Measurements from ENCODE around the gene SCT. TPM values are rescaled to one million over a fixed set of nuclear protein-coding genes. Genes with fewer than 3 reads are reported as not detected.
A peak's percentile ranks its signal among the peaks of the same experiment; 100 is the strongest.

The SCT gene
- total RNA-seq, 2 experiments from 2014 or later, result not detected

DNA sequence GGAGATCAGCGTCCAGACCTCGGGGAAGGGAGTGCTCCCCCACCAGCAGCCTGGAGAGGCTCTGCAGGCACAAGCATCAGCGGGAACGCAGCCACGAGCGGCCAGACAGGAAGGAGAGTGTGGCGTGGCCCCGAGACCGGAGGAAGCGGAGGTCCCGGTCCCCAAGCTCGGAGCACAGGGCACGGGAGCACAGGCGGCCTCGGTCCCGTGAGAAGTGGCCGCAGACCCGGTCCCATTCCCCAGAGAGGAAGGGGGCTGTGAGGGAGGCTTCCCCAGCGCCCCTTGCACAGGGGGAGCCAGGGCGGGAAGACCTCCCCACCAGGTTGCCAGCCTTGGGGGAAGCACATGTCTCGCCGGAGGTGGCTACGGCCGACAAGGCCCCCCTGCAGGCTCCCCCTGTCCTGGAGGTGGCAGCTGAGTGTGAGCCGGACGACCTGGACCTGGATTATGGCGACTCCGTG lies 18.2 kb downstream of the SCT start:
- Mint-ChIP-seq H3K27ac (no peak overlapping the region), H3K27me3 (no peaks in the 10 kb centered on the region), H3K9me3 (no peaks in the 10 kb centered on the region), H3K36me3 (peaks cover 10% of the 10 kb centered on the region), H3K4me3 (no peak overlapping the region), H3K4me1 (peaks cover 4% of the 10 kb centered on the region)
- DNase-seq, result no peak
- POLR2A ChIA-PET, result no interaction called here
- ATAC-seq (ENCODE audit: low read depth), result no peak

DNA sequence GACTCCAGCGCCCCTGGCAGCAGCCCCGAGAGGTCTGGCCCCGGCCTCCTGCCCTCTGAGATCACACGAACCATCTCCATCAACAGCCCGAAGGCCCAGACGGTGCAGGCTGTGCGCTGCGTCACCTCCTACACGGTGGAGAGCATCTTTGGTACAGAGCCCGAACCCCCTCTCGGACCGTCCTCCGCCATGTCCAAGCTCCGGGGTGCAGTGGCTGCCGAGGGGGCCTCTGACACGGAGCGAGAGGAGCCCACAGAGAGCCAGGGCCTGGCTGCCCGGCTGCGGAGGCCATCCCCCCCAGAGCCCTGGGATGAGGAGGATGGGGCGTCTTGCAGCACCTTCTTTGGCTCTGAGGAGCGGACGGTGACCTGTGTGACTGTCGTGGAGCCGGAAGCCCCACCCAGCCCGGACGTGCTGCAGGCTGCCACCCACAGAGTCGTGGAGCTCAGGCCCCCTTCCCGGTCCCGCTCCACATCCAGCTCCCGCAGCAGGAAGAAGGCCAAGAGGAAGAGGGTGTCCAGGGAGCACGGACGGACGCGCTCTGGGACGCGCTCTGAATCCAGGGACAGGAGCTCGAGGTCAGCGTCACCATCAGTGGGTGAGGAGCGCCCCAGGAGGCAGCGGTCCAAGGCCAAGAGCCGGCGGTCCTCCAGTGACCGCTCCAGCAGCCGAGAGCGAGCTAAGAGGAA lies 18.9 kb downstream of the SCT start:
- ATAC-seq (ENCODE audit: low read depth) (no peak), DNase-seq (no peak)
- Mint-ChIP-seq H3K27ac (no peak overlapping the region), H3K4me3 (no peak overlapping the region), H3K9me3 (no peaks in the 10 kb centered on the region), H3K27me3 (no peaks in the 10 kb centered on the region), H3K4me1 (peaks cover 4% of the 10 kb centered on the region), H3K36me3 (peaks cover 8% of the 10 kb centered on the region)
- POLR2A ChIA-PET, result interaction anchor here (0.9 kb wide), 1 partner anchor 20 kb away, joined by 3 read pairs; no protein-coding TSS in a partner anchor

DNA sequence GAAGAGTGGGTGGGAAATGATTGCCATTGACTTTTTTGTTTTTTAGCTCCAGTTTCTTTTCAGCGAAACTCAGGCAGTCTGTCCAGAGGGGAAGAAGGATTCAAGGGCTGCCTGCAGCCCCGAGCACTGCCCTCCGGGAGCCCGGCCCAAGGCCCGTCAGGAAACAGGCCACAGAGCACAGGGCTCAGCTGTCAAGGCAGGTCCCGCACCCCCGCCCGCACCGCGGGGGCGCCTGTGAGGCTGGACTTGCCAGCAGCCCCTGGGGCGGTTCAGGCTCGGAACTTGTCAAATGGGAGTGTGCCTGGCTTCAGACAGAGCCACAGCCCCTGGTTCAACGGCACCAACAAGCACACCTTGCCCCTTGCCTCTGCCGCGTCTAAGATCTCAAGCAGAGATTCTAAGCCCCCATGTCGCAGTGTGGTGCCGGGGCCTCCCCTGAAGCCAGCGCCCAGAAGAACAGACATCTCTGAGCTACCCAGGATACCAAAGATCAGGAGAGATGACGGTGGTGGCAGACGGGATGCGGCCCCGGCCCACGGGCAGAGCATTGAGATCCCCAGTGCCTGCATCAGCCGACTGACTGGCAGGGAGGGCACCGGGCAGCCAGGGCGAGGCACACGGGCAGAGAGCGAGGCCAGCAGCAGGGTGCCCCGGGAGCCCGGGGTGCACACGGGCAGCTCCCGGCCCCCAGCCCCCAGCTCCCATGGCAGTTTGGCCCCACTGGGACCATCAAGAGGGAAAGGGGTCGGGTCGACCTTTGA lies 19.8 kb downstream of the SCT start:
- H3K4me1 Mint-ChIP-seq, result peaks cover 2% of the 10 kb centered on the region
- no peak for DNase-seq
- peaks cover 8% of the 10 kb centered on the region for H3K36me3 Mint-ChIP-seq
- no peaks in the 10 kb centered on the region for H3K27me3 Mint-ChIP-seq
- no peak overlapping the region for H3K27ac Mint-ChIP-seq
- POLR2A ChIA-PET, result interaction anchor here (0.9 kb wide), 1 partner anchor 19 kb away, joined by 3 read pairs; no protein-coding TSS in a partner anchor
- H3K9me3 Mint-ChIP-seq, result no peaks in the 10 kb centered on the region
- ATAC-seq (ENCODE audit: low read depth), result no peak
- no peak overlapping the region for H3K4me3 Mint-ChIP-seq

DNA sequence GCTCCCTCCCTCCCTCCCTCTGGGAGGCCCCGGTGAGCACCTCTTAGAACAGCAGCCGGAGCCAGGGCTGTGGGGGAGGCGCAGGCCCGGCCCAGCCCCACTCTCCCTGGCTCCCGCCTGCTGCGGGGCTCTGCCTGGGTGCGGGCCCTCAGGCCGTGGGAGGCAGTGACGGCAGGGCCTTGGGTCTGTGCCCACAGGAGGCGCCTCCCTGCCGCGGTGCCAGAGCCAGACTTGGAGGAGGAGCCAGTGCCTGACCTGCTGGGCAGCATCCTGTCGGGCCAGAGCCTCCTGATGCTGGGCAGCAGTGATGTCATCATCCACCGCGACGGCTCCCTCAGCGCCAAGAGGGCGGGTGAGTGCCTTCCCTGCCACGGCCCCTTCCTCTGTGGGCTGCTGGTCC lies 20.7 kb downstream of the SCT start:
- H3K9me3 Mint-ChIP-seq, result no peaks in the 10 kb centered on the region
- DNase-seq (no peak), ATAC-seq (ENCODE audit: low read depth) (no peak)
- H3K27ac Mint-ChIP-seq, result no peak overlapping the region
- no peaks in the 10 kb centered on the region for H3K27me3 Mint-ChIP-seq
- no peak overlapping the region for H3K4me3 Mint-ChIP-seq
- peaks cover 1% of the 10 kb centered on the region for H3K4me1 Mint-ChIP-seq
- POLR2A ChIA-PET, result no interaction called here
- peaks cover 13% of the 10 kb centered on the region for H3K36me3 Mint-ChIP-seq

DNA sequence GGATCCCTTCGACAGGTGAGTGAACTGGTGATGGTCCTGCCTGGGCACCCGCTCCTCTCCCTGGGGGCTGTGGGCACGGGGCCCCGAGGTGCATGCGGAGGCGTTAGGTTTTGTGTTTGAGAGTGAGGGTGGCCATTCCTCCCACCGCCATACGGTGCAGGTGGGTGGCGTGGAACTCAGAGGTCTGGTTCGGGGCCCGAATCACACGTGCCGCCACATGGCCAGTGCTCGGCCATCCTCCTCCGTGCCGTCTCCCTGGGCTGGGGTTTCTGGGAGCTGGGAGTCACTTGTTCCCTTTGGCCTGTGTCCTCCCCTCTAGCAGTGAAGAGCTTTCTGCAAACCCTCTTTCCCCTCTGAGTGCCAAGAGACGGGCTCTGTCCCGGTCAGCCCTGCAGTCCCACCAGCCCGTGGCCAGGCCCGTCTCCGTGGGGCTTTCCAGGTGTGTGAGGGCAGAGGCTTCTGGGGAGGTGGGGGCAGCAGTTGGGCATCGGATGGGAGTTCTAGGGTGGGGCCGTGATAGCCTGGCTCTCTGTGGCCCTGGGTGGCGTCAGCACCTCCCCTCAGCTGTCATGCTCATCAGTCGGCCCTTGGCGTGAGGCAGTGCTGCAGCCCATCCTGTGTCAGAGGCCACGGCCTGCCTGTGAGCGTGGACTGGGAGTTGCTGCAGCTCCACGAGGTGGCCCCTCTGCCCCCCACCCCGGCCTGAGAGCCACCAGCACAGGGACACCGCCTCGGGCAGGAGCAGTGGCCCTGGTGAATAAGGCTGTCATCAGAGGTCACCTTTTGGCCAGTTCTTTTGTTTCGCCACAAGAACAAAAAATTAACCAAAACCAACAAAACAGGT lies 21.5 kb downstream of the SCT start:
- Mint-ChIP-seq H3K27ac (no peak overlapping the region), H3K4me1 (peaks cover 1% of the 10 kb centered on the region), H3K27me3 (no peaks in the 10 kb centered on the region), H3K9me3 (no peaks in the 10 kb centered on the region), H3K4me3 (no peak overlapping the region), H3K36me3 (peaks cover 11% of the 10 kb centered on the region)
- POLR2A ChIA-PET, result interaction anchor here (0.7 kb wide), 1 partner anchor 10 kb away, joined by 4 read pairs; the partner anchor contains the start of gene IRF7
- no peak for DNase-seq
- no peak for ATAC-seq (ENCODE audit: low read depth)

DNA sequence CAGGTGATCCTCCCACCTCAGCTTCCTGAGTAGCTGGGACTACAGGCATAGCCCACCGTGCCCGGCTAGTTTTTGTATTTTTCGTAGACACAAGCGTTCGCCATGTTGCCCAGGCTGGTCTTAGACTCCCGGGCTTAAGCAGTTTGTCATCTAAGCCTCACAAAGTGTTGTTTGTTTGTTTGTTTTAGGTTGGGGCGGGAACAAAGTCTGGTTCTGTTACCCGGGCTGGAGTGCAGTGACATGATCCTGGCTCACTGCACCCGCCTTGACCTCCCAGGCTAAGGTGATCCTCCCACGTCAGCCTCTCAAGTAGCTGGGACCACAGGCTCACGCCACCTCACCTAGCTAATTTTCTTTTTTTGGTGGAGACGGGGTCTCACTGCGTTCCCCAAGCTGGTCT lies 23.8 kb downstream of the SCT start:
- ATAC-seq (ENCODE audit: low read depth) (no peak), DNase-seq (no peak)
- H3K9me3 Mint-ChIP-seq, result no peaks in the 10 kb centered on the region
- no peak overlapping the region for H3K27ac Mint-ChIP-seq
- H3K36me3 Mint-ChIP-seq, result peaks cover 14% of the 10 kb centered on the region
- H3K27me3 Mint-ChIP-seq, result no peaks in the 10 kb centered on the region
- POLR2A ChIA-PET, result no interaction called here
- H3K4me3 Mint-ChIP-seq, result no peak overlapping the region
- H3K4me1 Mint-ChIP-seq, result peaks cover 1% of the 10 kb centered on the region

DNA sequence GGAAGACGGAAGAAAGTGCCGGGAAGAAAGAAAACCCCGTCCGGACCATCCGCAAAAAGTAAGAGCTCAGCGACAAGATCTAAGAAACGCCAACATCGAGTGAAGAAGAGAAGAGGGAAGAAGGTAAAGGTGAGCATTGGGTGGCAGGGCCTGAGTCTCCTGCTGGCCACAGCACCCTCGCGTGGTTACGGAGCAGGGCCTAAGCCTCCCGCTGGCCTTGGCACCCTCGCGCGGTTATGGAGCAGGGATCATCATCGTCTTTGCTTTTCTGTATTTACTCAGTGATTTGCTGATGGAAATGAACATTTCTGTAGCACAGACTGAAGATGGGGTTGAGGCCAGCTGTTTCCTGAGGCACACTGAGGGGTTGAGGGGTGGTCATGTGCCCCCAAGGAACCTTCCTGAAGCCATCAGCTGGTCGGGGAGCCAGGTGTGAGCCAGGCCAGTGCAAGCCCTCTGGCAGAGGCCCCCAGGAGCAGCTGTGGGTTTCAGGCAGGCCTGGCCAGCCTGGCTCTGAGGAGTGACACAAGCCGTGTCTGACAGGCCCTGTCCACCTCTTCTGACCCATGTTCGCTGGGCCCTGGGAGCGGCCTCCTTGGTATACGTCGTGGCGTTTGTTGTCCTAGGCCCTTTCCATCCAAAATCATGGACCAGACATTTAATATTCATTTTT lies 25.3 kb downstream of the SCT start:
- peaks cover 4% of the 10 kb centered on the region for H3K4me1 Mint-ChIP-seq
- no peak for DNase-seq
- no peaks in the 10 kb centered on the region for H3K9me3 Mint-ChIP-seq
- POLR2A ChIA-PET, result interaction anchor here (0.7 to 1.6 kb wide), 3 partner anchors 9 to 132 kb away, joined by 3 to 4 read pairs (median 3); no protein-coding TSS in a partner anchor
- H3K27me3 Mint-ChIP-seq, result no peaks in the 10 kb centered on the region
- peaks cover 17% of the 10 kb centered on the region for H3K36me3 Mint-ChIP-seq
- no peak for ATAC-seq (ENCODE audit: low read depth)
- no peak overlapping the region for H3K4me3 Mint-ChIP-seq
- no peak overlapping the region for H3K27ac Mint-ChIP-seq

DNA sequence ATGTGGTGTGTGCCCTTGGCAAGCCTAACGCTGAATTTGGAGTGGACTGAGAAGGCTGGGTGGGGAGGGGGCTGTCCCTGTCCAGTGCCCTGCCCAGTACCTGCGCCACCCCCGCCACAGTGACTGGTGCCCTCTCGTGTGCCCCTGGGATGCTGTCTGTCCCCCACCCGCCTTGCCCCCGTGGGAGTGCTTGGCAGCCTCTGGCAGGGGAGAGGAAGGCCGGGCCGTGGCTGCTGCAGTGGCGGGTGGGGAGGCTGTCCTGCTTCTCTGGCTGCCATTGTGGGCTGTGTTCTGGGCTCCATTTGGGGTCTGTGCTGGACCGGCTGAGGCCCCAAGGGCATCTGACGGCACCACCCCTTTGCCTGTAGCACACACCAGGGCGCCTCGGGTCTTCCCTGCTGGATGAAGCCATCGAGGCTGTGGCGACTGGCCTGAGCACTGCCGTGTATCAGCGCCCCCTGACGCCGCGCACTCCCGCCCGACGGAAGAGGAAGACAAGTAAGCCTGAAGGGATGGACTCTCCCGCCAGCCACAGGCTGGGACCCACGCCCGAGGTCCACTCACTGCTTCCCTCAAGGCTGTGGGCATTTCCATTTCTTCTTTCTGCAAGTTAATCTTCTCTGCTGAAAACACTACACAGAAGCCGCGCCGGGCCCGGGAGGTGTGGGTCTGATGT lies 28.8 kb downstream of the SCT start:
- Mint-ChIP-seq H3K27me3 (no peaks in the 10 kb centered on the region), H3K36me3 (peaks cover 26% of the 10 kb centered on the region), H3K4me3 (no peak overlapping the region), H3K9me3 (no peaks in the 10 kb centered on the region), H3K27ac (no peak overlapping the region), H3K4me1 (peaks cover 14% of the 10 kb centered on the region)
- POLR2A ChIA-PET, result no interaction called here
- no peak for ATAC-seq (ENCODE audit: low read depth)
- DNase-seq, result no peak

DNA sequence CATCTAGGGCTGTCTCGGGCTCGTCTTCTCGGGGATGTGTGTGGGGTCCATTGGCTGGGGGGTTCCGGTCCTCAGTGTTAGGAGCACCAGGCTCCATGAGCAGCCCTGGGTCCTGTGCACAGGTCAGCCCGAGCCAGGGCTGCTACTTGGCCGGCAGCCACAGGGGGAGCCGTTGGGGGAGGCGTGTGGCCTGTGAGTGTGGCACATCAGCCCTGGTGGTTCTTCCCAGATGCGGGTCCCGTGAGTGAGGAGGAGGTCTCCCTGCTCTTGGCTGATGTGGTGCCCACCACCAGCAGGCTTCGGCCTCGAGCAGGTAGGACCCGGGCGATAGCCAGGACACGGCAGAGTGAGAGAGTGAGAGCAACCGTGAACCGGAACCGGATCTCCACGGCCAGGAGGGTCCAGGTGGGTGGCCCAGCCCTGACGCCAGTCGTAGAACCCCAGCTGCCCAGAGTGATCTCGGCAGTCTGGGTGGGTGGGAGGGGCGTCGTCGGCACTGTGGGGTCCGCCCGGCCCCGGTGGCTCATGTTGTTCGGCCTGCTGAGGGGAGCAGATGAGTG lies 29.7 kb downstream of the SCT start:
- ATAC-seq (ENCODE audit: low read depth), result no peak
- H3K27ac Mint-ChIP-seq, result no peak overlapping the region
- H3K27me3 Mint-ChIP-seq, result no peaks in the 10 kb centered on the region
- peaks cover 14% of the 10 kb centered on the region for H3K4me1 Mint-ChIP-seq
- no peak overlapping the region for H3K4me3 Mint-ChIP-seq
- no peaks in the 10 kb centered on the region for H3K9me3 Mint-ChIP-seq
- no peak for DNase-seq
- peaks cover 32% of the 10 kb centered on the region for H3K36me3 Mint-ChIP-seq
- POLR2A ChIA-PET, result no interaction called here

DNA sequence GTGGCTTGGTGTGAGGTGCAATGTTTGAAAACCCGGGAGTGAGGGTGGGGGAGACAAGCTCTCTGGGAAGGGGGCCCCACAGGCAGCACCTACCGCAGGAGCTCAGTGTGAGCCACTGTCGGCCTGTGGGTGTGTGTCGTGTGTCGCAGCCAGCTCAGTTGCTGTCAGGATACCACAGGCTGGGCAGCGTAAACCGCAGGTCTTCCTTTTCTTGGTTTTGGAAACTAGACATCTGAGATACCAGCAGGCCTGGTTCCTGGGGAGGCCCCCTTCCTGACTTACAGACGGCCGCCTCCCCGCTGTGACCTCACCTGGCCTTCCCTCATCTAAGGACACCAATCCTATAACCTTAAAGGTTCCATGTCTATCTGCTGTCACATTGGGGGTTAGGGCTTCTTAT lies 30.6 kb downstream of the SCT start:
- DNase-seq (no peak), ATAC-seq (ENCODE audit: low read depth) (peak; percentile 32)
- Mint-ChIP-seq H3K4me3 (peak overlapping the region; percentile 35), H3K4me1 (peaks cover 13% of the 10 kb centered on the region), H3K36me3 (peaks cover 32% of the 10 kb centered on the region), H3K27me3 (no peaks in the 10 kb centered on the region), H3K9me3 (no peaks in the 10 kb centered on the region), H3K27ac (peak overlapping the region; percentile 51)
- POLR2A ChIA-PET, result interaction anchor here (0.8 to 1.0 kb wide), 4 partner anchors 15 to 189 kb away, joined by 3 to 4 read pairs (median 3); partner anchors contain the start of gene IRF7

DNA sequence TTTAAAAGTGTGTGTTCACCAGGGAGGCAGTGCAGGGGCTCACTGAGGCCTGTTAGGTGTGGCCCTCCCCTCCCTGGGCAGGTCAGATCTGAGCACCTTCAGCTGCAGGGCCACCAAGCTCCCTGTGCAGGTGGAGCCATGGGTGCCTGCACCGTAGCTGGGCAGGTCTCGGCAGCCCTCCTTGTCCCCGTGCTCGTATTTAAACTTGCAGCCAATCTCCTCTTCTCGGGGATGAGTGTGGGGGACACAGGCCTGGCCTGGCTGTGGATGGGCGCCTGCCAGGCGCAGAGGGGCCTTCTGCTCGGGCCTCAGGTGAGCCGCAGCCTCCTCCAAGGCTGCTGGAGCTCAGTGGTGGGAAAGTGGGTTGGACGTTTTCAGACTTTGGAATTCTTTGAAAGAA lies 31.6 kb downstream of the SCT start:
- H3K4me3 Mint-ChIP-seq, result no peak overlapping the region
- no peak overlapping the region for H3K27ac Mint-ChIP-seq
- ATAC-seq (ENCODE audit: low read depth) (no peak), DNase-seq (no peak)
- peaks cover 37% of the 10 kb centered on the region for H3K36me3 Mint-ChIP-seq
- no peaks in the 10 kb centered on the region for H3K9me3 Mint-ChIP-seq
- H3K4me1 Mint-ChIP-seq, result peaks cover 13% of the 10 kb centered on the region
- H3K27me3 Mint-ChIP-seq, result no peaks in the 10 kb centered on the region
- POLR2A ChIA-PET, result interaction anchor here (0.8 to 0.9 kb wide), 2 partner anchors 16 to 20 kb away, joined by 3 read pairs; partner anchors contain the start of gene IRF7

DNA sequence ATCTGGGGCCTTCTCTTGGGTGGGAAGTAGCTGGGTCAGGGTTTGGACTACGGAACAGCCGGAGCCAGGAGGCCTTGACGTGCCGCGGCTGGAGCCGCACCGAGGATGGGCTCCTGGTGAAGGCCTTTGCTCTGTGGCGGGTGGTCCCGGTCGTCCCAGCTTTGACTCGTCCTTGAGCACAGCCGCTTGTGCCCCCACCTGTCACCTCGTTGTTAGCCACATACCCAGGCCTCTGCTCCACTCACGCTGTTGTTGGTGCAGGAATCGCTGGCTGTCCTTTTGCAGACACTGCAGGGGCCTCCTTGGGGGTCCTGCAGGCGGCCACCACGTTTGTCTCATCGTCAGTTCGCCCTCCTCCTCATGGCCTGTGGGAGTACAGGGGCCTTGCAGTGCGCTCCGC lies 33.6 kb downstream of the SCT start:
- no peak for DNase-seq
- no peak for ATAC-seq (ENCODE audit: low read depth)
- POLR2A ChIA-PET, result no interaction called here
- H3K36me3 Mint-ChIP-seq, result peaks cover 46% of the 10 kb centered on the region
- H3K27ac Mint-ChIP-seq, result no peak overlapping the region
- H3K4me1 Mint-ChIP-seq, result peaks cover 21% of the 10 kb centered on the region
- H3K9me3 Mint-ChIP-seq, result no peaks in the 10 kb centered on the region
- no peaks in the 10 kb centered on the region for H3K27me3 Mint-ChIP-seq
- H3K4me3 Mint-ChIP-seq, result no peak overlapping the region

All from activated naive CD8-positive, alpha-beta T cell treated with anti-CD3 and anti-CD28 coated beads, Interleukin-2, amount 10 ng/mL, durations not matched to agents 7 days and 5 days (primary cell).